ENCODE data around the gene LKAAEAR1. TPM values are rescaled to one million over a fixed set of nuclear protein-coding genes. Genes with fewer than 3 reads are reported as not detected.

LKAAEAR1 gene
- total and polyA plus RNA-seq, 2 of the 13 experiments (the other 11 are each of a cell fraction or from before 2014, with no cell fraction given) = not detected

DNA sequence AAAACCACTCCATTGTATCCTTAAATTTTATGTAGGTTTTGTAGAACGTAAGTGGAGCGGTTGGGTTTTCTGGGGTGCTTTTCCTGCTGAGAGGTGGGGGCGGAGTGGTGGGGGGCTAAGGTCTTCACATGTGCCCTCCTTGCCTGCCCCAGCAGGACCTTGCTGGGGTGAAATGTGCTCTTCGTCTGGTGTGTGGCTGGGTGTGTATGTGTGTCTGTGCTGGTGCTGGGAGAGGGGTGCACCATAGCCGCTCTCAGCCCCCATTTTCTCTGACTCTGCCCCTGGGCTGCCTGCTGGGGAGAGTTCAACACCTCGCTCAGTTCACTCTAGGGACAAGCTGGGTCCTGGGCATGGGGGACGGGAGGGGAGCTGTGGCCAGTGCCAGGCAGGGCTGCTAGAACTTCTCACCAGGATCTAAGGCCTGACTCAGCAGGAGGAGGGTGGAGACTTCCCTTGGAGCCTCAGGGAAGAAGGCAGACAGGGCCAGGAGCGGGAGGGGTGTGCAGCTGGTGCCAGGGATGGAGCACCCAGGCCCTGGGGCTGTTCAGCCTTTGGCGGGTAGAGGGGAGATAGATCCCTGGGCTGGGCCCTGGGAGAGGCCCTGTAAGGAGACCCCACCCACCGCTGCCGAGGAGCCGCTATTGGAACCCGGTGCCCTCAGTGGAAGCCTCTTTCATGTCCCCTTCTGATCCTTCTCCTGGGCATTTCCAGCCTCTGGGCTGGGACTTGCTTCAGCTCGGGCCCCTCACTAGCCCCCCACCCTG lies 39.5 kb downstream of the LKAAEAR1 start (continued):
- TF ChIP-seq YY1 (IDR thresholded peaks at IDR 0.05; ENCODE audit: insufficient read depth, insufficient replicate concordance, low read depth, low read length) = no peak
- no peak for TF ChIP-seq ZNF326 (CRISPR knock-in tag; IDR thresholded peaks at IDR 0.05; ENCODE audit: borderline replicate concordance)
- no peak for TF ChIP-seq ZNF703 (CRISPR knock-in tag; IDR thresholded peaks at IDR 0.05; ENCODE audit: borderline replicate concordance)
- TF ChIP-seq ZSCAN29 (CRISPR knock-in tag; conservative IDR thresholded peaks at IDR 0.05) = no peak
- no peak for TF ChIP-seq SIX4 (CRISPR knock-in tag; IDR thresholded peaks at IDR 0.05)
- no peak for TF ChIP-seq FOSL2 (CRISPR knock-in tag; IDR thresholded peaks at IDR 0.05)
- TF ChIP-seq ISX (CRISPR knock-in tag; conservative IDR thresholded peaks at IDR 0.05) = no peak
- no peak for TF ChIP-seq IKZF4 (CRISPR knock-in tag; IDR thresholded peaks at IDR 0.05; ENCODE audit: borderline replicate concordance, low read depth, not compliant biosample characterization)
- TF ChIP-seq ZFP62 (CRISPR knock-in tag; IDR thresholded peaks at IDR 0.05) = no peak
- TF ChIP-seq ZNF883 (CRISPR knock-in tag; IDR thresholded peaks at IDR 0.05; ENCODE audit: not compliant biosample characterization) = peak; percentile 54
- TF ChIP-seq ETS1 (CRISPR knock-in tag; IDR thresholded peaks at IDR 0.05) = no peak
- TF ChIP-seq ZNF292 (CRISPR knock-in tag; IDR thresholded peaks at IDR 0.05; ENCODE audit: borderline replicate concordance, low read depth) = no peak
- TF ChIP-seq MEIS1 (CRISPR knock-in tag; IDR thresholded peaks at IDR 0.05; ENCODE audit: borderline replicate concordance) = no peak
- TF ChIP-seq SP140L (CRISPR knock-in tag; IDR thresholded peaks at IDR 0.05; ENCODE audit: borderline replicate concordance) = no peak
- TF ChIP-seq TEAD3 (CRISPR knock-in tag; optimal IDR thresholded peaks at IDR 0.05; ENCODE audit: borderline replicate concordance) = no peak
- no peak for TF ChIP-seq AHR (CRISPR knock-in tag; IDR thresholded peaks at IDR 0.05)
- TF ChIP-seq KMT2B (CRISPR knock-in tag; IDR thresholded peaks at IDR 0.05) = no peak
- TF ChIP-seq RNF219 (CRISPR knock-in tag; IDR thresholded peaks at IDR 0.05) = no peak
- TF ChIP-seq SRY (CRISPR knock-in tag; IDR thresholded peaks at IDR 0.05) = no peak
- no peak for TF ChIP-seq ZNF644 (CRISPR knock-in tag; IDR thresholded peaks at IDR 0.05; ENCODE audit: low read depth)
- TF ChIP-seq, protein P1, sequence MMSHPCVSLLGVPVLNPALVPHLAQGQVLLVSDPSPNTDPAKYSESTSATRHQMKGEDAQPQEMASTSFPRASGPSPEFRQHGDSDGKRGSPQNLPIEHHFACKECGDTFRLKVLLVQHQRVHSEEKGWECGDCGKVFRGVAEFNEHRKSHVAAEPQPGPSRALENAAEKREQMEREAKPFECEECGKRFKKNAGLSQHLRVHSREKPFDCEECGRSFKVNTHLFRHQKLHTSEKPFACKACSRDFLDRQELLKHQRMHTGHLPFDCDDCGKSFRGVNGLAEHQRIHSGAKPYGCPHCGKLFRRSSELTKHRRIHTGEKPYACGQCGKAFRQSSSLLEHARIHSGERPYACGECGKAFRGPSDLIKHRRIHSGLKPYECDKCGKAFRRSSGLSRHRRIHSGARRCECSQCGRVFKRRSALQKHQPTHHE (CRISPR knock-in tag; IDR thresholded peaks at IDR 0.05; ENCODE audit: borderline replicate concordance) = no peak
- no peak for TF ChIP-seq HNRNPH1 (optimal IDR thresholded peaks at IDR 0.05; ENCODE audit: low read depth, low read length)
- no peak for TF ChIP-seq DPF2 (CRISPR knock-in tag; IDR thresholded peaks at IDR 0.05; ENCODE audit: borderline replicate concordance, low read depth)
- TF ChIP-seq HOXA7 (CRISPR knock-in tag; IDR thresholded peaks at IDR 0.05) = no peak
- TF ChIP-seq EED (CRISPR knock-in tag; IDR thresholded peaks at IDR 0.05) = 0 out of 2 replicates have a peak, but pooled peaks have one; percentile 13
- no peak for TF ChIP-seq FOSL1 (CRISPR knock-in tag; IDR thresholded peaks at IDR 0.05; ENCODE audit: borderline replicate concordance)

Data from HepG2 (cell line).